Transverse colon (tissue), 4 donors: Measurements from ENCODE around the gene NAA20. TPM values are rescaled to one million over a fixed set of nuclear protein-coding genes. Genes with fewer than 3 reads are reported as not detected.
A peak's percentile ranks its signal among the peaks of the same experiment; 100 is the strongest.

Source experiments
- DNase-seq: peaks from one replicate; pipeline ENCODE4 v3.0.0-alpha.2; 2019
- H3K27ac ChIP-seq, 4 donors: fragments of 200-600 bp; sonication (generic); 2 replicates each; pipeline ENCODE4 v1.5.1; 2016 to 2018; ENCODE audit warnings: inconsistent platforms in 4 of 4
- H3K27me3 ChIP-seq: fragments of 200-600 bp; sonication (generic); 2 replicates; pipeline ENCODE4 v1.5.1; 2017; ENCODE audit warnings: inconsistent platforms
- H3K36me3 ChIP-seq, 4 donors: fragments of 200-600 bp; sonication (generic); 2 replicates each; pipeline ENCODE4 v1.5.1; 2017 to 2019; ENCODE audit warnings: inconsistent platforms in 4 of 4
- H3K4me1 ChIP-seq, 4 donors: fragments of 200-600 bp; sonication (generic); 2 replicates each; pipeline ENCODE4 v1.5.1; 2017 to 2020; ENCODE audit warnings: inconsistent platforms in 4 of 4
- H3K4me3 ChIP-seq, 4 donors: fragments of 200-600 bp; sonication (generic); 1 replicate in 1 of 4; 2 replicates in 3 of 4; pipeline versions ENCODE4 v1.5.1 to v1.6.1; 2017 to 2019; ENCODE audit warnings: inconsistent platforms in 4 of 4
- H3K9me3 ChIP-seq, 2 donors: fragments of 200-600 bp; sonication (generic); 2 replicates each; pipeline ENCODE4 v1.5.1; 2017 to 2019; ENCODE audit warnings: inconsistent platforms in 2 of 2
- CTCF ChIP-seq, 5 experiments: fragments of 200-600 bp in 3 of 5; fragments of 450-650 bp in 2 of 5; sonication (generic) in 3 of 5; IDR thresholded peaks; 1 replicate in 2 of 5; 2 replicates in 3 of 5; pipeline ENCODE4 v1.5.1; 2016 to 2017; ENCODE audit warnings: antibody characterized with exemption in 5 of 5, inconsistent platforms in 3 of 5, mild to moderate bottlenecking in 2 of 5, moderate library complexity in 1 of 5
- EP300 ChIP-seq: sonication (generic); formaldehyde crosslinking; IDR thresholded peaks from one replicate; pipeline ENCODE4 v1.6.1; 2017; ENCODE audit warnings: antibody characterized with exemption, low read depth
- POLR2A ChIP-seq: fragments of 450-650 bp; IDR thresholded peaks from one replicate; pipeline ENCODE4 v1.6.1; 2016; ENCODE audit warnings: antibody characterized with exemption, mild to moderate bottlenecking, moderate library complexity
- POLR2AphosphoS5 ChIP-seq, 3 donors: sonication (generic); formaldehyde crosslinking; IDR thresholded peaks; one replicate each; pipeline ENCODE4 v1.6.1; 2016; ENCODE audit warnings: antibody characterized with exemption in 3 of 3
- WGBS, 2 donors: methylation state at CpG; one replicate each; pipeline ENCODE4 v1.1.5; 2018; ENCODE audit warnings: low coverage in 1 of 2; 5-methylcytosine and 5-hydroxymethylcytosine counted together
- in situ Hi-C, 4 donors: fragments of 200-750 bp; cut with MboI; loops; one replicate each; pipeline versions ENCODE4 v1.15.0 to v1.15.1; 2017; ENCODE audit warnings: low sequenced_read_pairs in 3 of 4, low pct_ligation_motif_present in 1 of 4, low pct_unique_long_range_greater_than_20kb in 1 of 4
- intact Hi-C: fragments of 100-400 bp; cut with DNase I; formaldehyde crosslinking; loops from one replicate; pipeline ENCODE4 v1.15.1; 2023; ENCODE audit warnings: low total_unique reads
- total RNA-seq, 4 donors: library from RNA; depleted of rRNA; stranded (reverse); fragments of >200 nt; gene quantifications; one replicate each; pipeline ENCODE4 v1.1.0, GENCODE V29; 2016

NAA20 gene
- total RNA-seq, 4 donors from 2014 or later, result 26.5 to 58.0 (median 32.7) TPM

- no peak for DNase-seq
- intact Hi-C loops, result no loop called here
- TF ChIP-seq EP300, result no peak
- TF ChIP-seq POLR2AphosphoS5 (IDR thresholded peaks at IDR 0.05), result no peak
- TF ChIP-seq POLR2A, result no peak
- TF ChIP-seq CTCF (IDR thresholded peaks at IDR 0.05), result no peak
- H3K27me3 ChIP-seq, result no peaks in the 10 kb centered on the region
- peak overlapping the region; percentile 42 to 61 (median 50) for H3K27ac ChIP-seq
- H3K9me3 ChIP-seq, result no peaks in the 10 kb centered on the region
- H3K4me1 ChIP-seq, result peaks cover 3 to 30% (median 16%) of the 10 kb centered on the region in 4 donors
- in situ Hi-C loops, result no loop called here
- no peak overlapping the region for H3K4me3 ChIP-seq
- WGBS, 2 donors, result 43 to 50% methylated on average over 5 to 6 of the region's 6 CpGs
- H3K36me3 ChIP-seq, result peaks cover 0 to 3% (median 0%) of the 10 kb centered on the region in 4 donors
Observed at GRCh38 chr20:19986419-19986818, 30.7 kb upstream of the NAA20 start.

- TF ChIP-seq POLR2A, result no peak
- no peak for TF ChIP-seq CTCF (IDR thresholded peaks at IDR 0.05)
- TF ChIP-seq POLR2AphosphoS5 (IDR thresholded peaks at IDR 0.05), result no peak
- TF ChIP-seq EP300, result no peak
- no peak for DNase-seq
- WGBS, 2 donors, result 72 to 87% methylated on average over 4 of the region's 4 CpGs
- in situ Hi-C loops, result no loop called here
- Histone ChIP-seq H3K27me3 (no peaks in the 10 kb centered on the region), H3K4me1 (peaks cover 6 to 37% (median 16%) of the 10 kb centered on the region in 4 donors), H3K4me3 (no peak overlapping the region), H3K9me3 (no peaks in the 10 kb centered on the region), H3K36me3 (peaks cover 0 to 4% (median 0%) of the 10 kb centered on the region in 4 donors), H3K27ac (peak overlapping the region; percentile 42 to 61 (median 50))
- intact Hi-C loops, result no loop called here
Observed at GRCh38 chr20:19987046-19987445, 30.1 kb upstream of the NAA20 start.

- no peak for DNase-seq
- Histone ChIP-seq H3K27me3 (no peaks in the 10 kb centered on the region), H3K27ac (no peak overlapping the region), H3K4me1 (peaks cover 20 to 53% (median 24%) of the 10 kb centered on the region in 4 donors), H3K36me3 (peaks cover 0 to 9% (median under 1%) of the 10 kb centered on the region in 4 donors), H3K9me3 (no peaks in the 10 kb centered on the region), H3K4me3 (no peak overlapping the region)
- 78 to 82% methylated on average over 5 of the region's 5 CpGs for WGBS, 2 donors
- TF ChIP-seq POLR2AphosphoS5 (IDR thresholded peaks at IDR 0.05), result no peak
- TF ChIP-seq CTCF (IDR thresholded peaks at IDR 0.05), result no peak
- TF ChIP-seq EP300, result no peak
- TF ChIP-seq POLR2A, result no peak
- intact Hi-C loops (loop anchor here (5.0 kb wide), 1 partner anchor 299 kb away; no protein-coding TSS in a partner anchor), in situ Hi-C loops (loop anchor here in 1 of 4 donors (10.0 kb wide), 1 partner anchor 206 kb away; no protein-coding TSS in a partner anchor)
Observed at GRCh38 chr20:19990850-19991249, 26.3 kb upstream of the NAA20 start.

GRCh38 chr20:19991308-19991707 is 25.9 kb upstream of the NAA20 start:
- H3K27ac ChIP-seq, result peak overlapping the region in 1 of 4 donors; percentile 32
- H3K27me3 ChIP-seq, result no peaks in the 10 kb centered on the region
- no peak for TF ChIP-seq POLR2A
- TF ChIP-seq CTCF (IDR thresholded peaks at IDR 0.05), result no peak
- no peak for TF ChIP-seq EP300
- no peak for TF ChIP-seq POLR2AphosphoS5 (IDR thresholded peaks at IDR 0.05)
- in situ Hi-C loops (loop anchor here in 1 of 4 donors (10.0 kb wide), 1 partner anchor 207 kb away; no protein-coding TSS in a partner anchor), intact Hi-C loops (loop anchor here (5.0 kb wide), 1 partner anchor 299 kb away; no protein-coding TSS in a partner anchor)
- no peaks in the 10 kb centered on the region for H3K9me3 ChIP-seq
- WGBS, 2 donors, result 22 to 27% methylated on average over 1 of the region's 1 CpG
- H3K4me1 ChIP-seq, result peaks cover 20 to 48% (median 22%) of the 10 kb centered on the region in 4 donors
- no peak overlapping the region for H3K4me3 ChIP-seq
- no peak for DNase-seq
- H3K36me3 ChIP-seq, result peaks cover 0 to 9% (median under 1%) of the 10 kb centered on the region in 4 donors
